Activated CD8-positive, alpha-beta memory T cell treated with anti-CD3 and anti-CD28 coated beads, Interleukin-2, amount 50 U/mL, for 24 hours (primary cell): Measurements from ENCODE around the gene PADI3.
"Not testable (repeated sequence)": the region's sequence is repeated elsewhere in the genome, so short reads cannot be mapped to it uniquely, and the experiment has no call there.

Source experiments
- DNase-seq: peaks from one replicate; pipeline ENCODE4 v3.0.0-alpha.2; 2020; ENCODE audit errors: extremely low read depth

PADI3 gene

DNA sequence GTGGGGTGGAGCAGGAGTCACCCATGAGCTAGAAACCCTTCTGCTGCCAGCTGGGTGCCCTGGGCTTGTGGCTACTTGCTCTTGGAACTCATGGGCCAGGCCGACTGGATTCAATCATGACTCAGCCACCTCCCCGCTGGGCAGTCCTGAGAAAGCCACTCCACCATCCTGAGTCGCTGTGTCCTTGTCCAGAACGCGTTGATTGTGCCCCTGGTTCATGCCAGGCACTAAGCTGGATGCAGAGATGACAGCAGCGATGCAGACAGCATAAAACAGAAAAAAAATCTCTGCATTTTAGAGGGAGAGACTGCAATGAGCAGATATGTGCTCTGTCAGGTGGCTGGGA is 33.4 kb upstream of the PADI3 start:
- no peak for DNase-seq

DNA sequence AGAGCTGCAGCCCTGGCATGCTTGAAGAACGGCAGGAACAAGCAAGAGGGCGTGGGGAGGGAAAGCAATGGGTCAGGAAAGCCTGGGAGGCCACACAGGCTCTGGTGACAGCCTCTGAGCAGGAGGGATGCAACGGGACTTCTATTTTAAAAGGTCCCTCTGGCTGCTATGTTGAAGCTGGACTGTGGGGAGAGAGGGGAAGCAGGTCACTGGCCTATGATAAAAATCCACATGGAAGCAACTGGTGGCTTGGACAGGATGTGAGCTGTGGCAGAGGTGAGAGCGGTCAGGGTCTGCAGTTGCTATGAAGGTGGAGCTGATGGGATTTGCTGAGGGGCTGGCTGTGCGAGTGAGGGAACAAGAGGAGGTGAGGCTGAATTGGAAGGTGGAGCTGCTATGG is 32.8 kb upstream of the PADI3 start:
- DNase-seq, result no peak

DNA sequence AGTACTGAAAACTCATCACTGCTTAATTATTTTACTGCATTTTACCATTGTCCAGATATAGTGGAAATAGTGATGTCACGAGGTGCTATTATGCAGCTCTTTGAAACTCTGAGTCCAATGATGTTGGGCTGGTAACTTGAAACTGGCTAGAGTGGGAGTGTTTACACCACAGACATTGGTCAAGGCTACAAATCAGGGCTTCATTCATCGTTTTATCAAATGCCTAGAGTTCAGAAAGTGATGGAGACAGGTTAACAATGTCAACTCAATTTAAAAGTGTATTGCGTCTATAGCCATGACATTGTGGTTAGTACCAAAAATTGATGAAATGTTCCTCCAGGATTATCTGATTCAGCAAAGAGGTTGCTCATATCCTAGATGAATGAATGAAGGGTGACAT is 31.3 kb upstream of the PADI3 start:
- DNase-seq, result no peak

DNA sequence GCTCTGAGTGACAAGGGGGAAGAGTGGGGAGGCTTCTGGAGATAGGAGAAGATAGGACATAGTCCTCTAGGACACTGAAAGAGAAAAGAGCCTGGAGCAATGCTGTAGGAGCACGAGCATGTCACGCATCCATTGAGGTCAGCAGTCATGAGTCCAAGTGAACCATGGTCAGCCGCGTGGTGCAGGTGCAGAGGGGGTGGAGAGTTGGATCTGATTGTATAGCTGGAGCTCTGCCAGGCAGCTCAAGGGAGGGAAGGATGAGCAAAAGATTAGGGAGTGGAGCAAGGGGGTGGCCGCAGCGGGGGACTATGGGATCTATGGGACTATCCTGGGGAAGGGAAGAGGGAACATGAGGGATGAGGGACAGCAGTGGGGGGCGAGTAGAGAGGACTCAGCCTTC is 30.0 kb upstream of the PADI3 start:
- DNase-seq, result no peak

DNA sequence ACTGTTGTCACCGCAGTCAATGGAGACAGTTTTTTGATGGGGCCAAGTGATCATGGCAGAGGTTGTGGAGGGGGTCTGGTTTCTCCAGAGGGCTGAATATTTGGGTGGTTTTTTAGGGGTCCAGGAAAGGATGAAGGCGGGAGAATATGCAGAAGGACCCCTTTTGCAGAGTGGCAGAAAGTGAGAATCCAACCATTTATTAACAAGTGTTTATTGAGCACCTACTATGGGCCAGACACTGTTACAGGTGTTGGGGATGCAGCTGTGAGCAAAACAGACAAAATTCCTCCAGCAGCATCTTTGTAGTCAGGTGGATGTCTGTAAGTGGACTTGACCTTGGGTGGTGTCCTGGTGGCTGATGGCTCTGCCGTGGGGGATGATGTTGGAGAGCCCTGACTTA is 28.6 kb upstream of the PADI3 start:
- DNase-seq, result no peak

DNA sequence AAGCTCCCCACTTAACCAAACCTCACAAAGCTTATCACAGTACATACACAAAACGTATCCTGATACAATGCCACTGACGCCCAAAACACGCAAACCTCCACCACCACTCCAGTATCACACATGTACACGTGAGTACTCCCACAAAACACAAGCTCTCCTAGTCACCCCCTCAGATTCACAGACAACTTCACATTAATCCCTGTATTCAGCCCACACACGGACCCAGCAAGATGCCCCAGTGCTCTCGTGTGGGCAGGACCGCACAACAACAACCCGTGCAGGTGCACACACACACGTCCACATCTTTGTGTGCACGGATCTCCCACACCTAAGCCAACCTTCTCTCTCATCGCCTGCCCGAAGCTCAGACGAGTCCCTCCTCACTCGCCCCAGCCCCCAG is 26.3 kb upstream of the PADI3 start:
- DNase-seq, result no peak

DNA sequence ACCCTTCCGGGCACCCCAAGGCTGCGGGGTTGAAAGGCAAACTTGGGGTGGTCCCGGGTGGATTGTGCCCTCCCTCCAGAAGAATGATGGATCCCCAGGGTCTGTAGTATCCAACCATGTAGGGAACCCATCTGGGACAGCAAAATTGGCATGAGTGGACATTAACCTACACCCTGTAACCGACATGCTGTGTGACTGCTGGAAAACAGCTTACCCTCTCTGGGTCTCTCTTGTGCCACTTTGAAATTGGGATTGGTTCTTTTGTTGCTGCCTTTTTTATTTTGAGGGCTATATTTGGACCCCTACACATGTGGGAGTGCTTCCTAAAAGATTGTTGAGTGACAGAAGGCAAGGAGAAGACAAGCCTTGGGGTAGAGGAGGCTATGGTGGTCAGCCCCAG is 24.5 kb upstream of the PADI3 start:
- DNase-seq, result no peak

DNA sequence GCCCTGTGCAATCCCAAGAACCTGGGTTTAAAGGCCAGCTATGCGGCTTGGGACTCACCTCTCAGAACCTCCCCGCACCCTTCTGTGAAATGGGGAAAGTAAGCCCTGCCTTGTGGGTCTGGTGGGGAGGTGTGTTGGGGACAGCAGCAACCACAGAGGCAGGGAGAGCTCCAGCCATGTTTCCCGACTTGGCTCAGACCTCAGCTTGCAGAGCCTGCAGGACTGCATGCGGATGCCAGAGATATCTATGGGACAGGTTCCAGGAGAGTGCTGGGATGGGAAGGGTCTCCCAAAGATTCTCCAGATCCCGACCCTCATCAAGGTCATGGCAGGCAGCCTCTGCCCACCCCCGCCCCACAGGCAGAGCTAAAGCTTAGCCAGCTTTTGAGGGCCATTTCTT is 23.8 kb upstream of the PADI3 start:
- no peak for DNase-seq

DNA sequence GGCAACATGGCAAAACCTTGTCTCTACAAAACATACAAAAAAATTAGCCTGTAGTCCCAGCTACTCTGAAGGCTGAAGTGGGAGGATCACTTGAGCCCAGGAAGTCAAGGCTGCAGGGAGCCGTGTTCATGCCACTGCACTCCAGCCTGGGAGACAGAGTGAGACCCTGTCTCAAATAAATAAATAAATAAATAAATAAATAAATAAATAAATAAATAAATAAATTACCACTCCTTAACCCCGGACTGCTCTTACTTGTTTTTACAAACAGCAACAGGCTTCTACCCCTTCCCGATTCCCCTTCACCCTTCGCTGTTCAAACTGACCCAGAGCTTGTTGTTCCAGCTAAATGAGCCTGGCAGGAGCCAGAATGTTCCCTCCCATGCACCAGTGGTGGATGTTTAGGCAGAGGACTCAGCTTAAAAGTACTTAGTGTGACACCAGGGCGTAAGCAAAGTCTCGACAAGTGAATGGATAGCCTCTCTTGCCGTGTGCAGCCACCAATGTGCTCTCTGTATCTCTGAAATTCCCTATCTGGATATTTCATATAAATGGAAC is 21.5 kb upstream of the PADI3 start:
- no peak for DNase-seq

DNA sequence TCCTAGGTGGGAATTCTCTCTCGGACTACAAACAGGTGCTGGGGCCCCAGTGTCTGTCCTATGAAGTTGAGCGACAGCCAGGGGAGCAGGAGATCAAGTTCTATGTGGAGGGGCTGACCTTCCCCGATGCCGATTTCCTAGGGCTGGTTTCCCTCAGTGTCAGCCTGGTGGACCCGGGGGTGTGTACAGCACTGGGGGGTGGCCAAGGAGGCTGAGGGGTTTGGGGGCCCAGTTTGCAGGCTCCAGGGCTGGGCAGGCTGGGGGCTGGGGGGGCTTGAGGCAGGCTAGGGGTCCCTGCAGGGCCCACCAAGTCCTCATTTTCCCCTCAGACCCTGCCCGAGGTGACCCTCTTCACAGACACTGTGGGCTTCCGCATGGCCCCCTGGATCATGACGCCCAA is 20.3 kb upstream of the PADI3 start:
- no peak for DNase-seq

DNA sequence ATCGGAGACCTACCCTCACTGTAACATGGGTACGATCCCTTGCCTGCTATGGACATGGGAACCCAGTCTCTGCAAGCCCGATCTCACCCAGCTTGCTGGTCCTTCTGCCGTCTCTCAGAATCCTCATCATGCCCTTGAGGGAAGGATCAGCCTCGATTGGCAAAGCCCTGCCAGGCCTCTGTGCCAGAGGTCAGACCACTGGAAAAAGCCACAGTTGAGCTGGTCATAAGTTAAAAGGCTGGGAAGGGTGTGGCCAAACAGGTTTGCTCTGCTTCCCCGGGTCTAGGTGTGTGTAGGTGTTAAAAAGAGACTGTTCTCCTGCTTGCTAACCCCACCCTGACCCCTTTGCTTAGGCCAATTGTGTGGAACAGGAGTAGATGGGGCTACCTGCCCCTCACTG is 19.5 kb upstream of the PADI3 start:
- no peak for DNase-seq

DNA sequence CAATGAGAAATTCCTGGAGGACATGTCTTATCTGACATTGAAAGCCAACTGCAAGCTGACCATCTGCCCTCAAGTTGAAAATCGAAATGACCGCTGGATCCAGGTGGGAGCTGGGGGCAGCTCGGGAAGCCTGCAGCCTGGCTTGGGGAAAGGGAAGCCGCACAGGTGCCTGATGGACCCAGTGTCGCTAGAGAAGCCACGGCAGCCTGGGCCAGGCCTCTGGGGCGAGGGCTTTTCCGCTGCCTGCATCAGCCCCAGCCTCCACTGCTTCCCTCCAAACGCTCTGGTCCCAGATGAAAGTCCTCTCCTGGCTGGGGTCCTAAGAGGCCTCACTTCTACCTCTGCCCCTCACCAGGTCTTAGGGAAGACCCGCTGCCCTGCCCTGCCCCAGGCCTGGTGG is 18.8 kb upstream of the PADI3 start:
- no peak for DNase-seq

DNA sequence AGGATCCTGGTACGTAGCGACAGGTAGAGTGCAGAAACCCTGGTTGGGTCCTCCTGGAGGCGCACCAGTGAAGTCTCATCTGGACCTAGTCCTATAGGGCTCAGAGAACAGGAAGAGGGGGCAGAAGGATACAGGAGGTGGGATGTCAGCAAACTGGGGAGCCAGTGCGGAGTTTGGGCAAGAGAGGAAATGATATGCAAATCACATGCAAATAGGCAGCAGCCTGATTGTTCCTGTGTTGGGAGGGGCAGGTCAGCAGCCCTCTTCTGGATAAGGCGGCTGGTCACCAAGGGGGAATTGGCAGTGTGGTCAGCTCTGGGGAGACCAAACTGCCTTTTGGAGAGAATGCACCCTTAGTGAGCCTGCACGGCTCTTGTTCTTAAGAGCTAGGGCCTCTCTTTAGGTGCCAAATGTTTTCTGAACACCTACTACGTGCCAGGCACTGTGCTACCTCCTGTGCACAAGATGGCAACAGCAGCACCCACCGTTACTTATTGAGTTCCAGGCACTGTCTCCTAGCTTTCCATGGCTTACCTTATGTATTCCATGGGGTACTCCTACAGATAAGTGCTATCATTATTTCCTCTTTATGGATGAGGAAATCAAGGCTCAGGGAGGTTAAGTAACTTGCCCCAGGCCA is 18.1 kb upstream of the PADI3 start:
- no peak for DNase-seq

DNA sequence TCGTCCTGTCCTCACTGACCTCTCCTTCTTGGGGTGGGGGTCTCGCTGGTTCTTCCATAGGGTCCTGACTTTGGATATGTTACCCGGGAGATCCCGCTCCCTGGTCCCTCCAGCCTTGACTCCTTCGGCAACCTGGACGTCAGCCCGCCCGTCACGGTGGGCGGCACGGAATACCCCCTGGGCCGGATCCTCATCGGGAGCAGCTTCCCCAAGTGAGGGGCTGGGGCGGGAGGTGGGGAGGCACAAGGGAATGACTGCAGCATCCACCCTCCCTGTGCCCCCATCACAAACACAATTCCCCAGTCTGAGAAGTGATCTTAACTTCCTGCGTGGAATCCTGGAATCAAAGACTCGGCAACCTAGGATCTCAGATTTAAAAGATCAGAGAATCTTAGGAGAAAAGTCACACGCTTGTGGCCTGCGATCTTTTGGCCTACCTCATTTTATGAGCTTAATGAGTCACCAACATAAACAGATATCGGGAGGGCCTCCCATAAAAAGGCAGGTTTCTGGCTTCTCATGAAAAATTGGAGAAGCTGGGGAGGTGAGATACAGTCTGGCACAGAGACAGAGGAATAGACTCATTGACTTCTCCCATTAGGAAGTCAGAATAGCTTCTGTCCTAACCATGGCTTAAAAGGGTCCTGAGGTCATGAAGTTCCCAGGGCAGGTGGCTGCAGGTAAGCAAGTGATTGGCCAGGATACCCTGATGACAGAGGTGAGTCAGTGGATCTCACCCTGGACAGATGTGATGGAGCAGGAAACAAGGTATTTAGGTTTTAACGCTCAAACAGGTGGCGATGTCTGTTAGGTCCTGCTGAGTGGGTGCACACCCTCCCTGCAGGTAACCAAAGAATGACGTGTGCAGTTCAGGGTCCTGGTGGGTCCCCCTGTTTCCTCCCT is 15.9 kb upstream of the PADI3 start:
- DNase-seq, result no peak

DNA sequence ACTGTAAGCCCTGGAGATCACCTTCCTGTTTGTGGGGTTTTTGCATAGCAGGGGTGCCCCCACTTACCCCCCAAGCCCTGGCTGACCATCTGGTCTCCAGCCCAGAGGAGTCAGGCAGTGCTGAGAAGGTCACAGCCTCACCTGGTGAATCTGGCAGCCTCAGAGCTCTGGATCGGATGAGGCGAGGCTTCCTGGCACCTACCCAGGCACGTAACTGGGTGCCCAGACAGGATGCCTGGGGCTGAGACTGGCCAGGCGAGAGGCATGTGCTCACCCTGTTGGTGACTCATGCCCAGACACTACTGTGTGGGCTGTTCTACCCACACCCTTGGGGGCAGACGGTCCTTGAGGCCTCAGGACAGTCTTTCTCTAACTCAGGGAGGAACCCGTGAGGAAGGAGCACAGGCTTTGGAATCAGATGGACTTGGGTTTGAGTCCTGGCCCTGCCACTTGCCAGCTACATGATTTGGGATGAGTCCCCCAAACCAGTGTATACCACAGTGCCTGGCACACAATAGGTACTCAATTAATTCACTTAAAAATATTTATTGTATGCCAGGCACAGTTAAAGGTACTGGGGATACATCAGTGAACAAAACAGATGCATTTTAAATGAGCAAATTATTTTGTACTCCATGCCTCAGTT is 15.1 kb upstream of the PADI3 start:
- DNase-seq, result no peak

DNA sequence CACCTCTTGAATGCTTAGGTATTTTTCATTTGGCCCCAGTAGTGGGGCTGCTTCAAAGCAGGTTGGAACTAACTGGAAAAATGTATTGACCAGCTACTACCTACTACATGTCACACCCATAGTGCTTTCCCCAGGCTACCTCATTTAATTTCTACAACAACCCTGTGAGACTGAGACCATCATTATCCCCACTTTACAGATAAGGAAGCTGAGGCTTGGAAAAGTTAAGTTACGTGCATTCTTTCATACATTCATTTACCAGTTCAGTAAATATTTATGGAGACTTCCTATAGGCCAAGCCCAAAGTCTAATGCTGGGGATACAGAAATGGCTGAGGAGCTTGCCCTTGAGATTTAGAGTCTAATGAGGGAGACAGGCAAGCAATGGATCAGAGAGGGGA is 14.5 kb upstream of the PADI3 start:
- no peak for DNase-seq

DNA sequence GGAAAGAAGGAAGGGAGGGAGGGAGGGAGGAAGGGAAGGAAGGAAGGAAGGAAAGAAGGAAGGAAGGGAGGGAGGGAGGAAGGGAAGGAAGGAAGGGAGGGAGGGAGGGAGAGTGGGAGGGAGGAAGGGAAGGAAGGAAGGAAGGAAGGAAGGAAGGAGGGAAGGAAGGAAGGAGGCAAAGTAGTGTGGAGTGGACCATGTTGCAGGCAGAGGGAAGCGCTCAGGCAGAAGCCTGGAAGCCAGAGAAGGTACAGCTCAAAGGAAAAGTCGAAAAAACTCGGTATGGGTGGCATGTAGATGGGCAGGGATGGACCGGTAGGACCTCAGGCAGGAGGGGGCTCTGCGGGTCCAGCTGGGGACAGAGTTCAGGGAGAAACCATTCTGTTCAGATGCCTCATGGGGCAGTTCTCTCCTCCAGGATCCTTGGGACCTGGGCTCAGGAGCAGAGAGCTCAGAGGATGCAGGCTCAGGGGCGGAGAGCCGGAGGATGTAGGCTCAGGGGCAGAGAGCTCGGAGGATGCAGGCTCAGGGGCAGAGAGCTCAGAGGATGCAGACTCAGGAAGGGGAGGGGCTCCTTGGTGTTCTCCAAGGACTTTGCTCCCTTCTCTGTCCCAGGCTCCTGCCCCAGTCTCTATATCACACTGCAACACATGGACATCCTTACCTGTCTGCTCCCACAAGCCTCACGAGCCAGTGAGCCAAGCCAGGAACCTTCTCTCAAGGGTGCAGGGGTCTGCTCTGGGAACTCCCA is 13.6 kb upstream of the PADI3 start:
- DNase-seq, result no peak

DNA sequence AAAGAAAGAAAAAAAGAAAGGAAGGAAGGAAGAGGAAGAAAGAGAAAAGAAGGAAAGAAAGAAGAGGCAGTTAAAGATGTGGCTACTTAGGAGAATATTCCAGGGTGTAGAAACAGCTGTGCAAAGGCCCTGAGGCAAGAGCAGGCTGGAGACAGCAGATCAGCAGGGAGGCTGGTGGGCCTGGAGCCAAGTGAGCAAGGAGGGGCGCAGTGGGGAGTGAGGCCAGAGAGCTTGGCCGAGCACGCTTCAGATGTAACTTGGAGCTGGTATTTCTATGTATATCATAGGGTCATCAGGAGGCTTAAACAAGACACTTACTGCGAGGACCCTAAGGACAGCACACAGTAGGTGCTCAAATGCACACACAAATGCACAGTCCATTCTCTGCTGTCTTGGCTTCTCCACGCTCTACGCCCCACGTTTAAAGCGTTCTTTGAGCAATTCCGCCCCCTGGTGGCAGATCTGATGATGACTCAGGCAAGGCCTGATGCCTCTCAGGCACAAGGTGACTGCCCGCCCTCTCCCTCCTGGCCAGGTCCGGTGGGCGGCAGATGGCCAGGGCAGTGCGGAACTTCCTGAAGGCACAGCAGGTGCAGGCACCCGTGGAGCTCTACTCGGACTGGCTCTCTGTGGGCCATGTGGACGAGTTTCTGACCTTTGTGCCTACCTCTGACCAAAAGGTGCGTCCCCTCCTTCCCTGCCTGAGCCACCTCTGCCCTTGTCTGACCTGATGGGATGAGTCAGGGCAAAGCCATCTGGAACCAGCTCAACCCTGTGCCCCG is 11.9 kb upstream of the PADI3 start:
- DNase-seq, result peak; percentile 73

DNA sequence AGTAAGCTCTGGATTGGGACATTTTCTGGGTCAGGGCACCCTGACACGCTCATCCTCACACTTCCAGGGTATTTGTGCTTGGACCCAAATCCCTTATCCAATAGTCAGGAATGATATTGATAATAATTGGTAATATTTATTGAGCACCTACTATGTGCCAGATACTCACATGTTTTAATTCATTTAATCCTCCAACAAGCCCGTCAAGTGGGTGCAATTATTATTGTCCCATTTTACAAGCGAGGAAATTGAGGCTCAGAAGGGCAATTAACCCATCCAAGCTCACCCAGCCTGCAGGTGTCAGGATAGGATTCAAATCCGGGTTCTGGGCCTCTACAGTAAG is 11.4 kb upstream of the PADI3 start:
- DNase-seq, result no peak

DNA sequence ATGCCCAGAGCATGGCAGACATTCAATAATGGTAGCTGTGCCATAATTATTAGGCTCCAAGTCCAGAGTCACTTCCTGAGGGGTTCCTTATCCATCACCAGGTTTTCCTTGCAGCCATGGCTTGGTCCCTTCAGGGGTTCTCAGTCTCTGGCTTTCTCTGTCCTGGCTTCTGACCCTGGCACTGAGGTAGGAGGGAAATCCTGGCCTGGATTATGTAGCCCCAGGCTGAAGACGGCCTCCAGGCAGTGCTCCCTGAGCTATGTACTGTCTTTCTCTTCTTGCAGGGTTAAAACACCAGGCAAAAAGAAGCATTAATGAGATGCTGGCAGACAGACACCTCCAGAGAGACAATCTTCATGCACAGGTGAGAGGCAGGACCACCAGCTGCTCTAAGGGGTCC is 9.5 kb upstream of the PADI3 start:
- DNase-seq, result no peak

DNA sequence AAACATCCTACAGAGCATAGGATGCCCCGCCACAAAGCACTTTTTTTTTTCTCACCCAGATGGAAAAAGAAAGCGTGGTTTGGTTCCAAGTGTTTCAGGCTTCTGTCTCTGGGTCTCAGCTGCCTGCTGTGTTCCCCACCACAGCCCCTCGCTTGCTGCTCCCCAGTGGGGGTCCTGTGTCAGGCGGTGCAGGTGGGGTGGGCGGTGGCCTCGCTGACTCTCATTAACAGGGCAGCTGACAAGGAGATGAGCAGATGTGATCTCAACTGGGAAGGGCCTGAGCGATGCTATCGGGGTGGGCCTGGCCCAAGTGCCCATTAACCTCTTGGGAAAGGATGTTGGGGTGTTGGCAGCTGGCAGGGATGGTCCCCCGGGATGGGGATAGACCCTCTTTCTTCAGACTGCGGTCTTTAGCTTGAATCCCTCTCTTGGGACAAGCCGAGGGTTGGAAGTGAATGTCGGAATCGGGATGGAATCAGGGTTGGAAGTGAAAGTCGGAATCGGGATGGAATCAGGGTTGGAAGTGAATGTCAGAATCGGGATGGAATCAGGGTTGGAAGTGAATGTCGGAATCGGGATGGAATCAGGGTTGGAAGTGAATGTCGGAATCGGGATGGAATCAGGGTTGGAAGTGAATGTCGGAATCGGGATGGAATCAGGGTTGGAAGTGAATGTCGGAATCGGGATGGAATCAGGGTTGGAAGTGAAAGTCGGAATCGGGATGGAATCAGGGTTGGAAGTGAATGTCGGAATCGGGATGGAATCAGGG is 7.7 kb upstream of the PADI3 start:
- not testable (repeated sequence) for DNase-seq
